Gastrocnemius medialis (tissue), 4 donors: ENCODE results near the gene PIGZ.

Experiments used
- CTCF ChIP-seq, 5 experiments: fragments of 450-650 bp in 3 of 5; fragments of 200-600 bp in 2 of 5; sonication (generic) in 2 of 5; IDR thresholded peaks in 4 of 5; conservative IDR thresholded peaks in 1 of 5; 1 replicate in 4 of 5; 2 replicates in 1 of 5; pipeline ENCODE4 v1.5.1; 2016 to 2019; ENCODE audit warnings: antibody characterized with exemption in 5 of 5, mild to moderate bottlenecking in 3 of 5, moderate library complexity in 3 of 5
- POLR2A ChIP-seq, 2 donors: fragments of 450-650 bp; IDR thresholded peaks; one replicate each; pipeline ENCODE4 v1.6.1; 2017; ENCODE audit warnings: antibody characterized with exemption in 2 of 2, mild to moderate bottlenecking in 2 of 2, moderate library complexity in 2 of 2

- no peak for TF ChIP-seq CTCF (IDR thresholded peaks at IDR 0.05 in 4 of 5, conservative IDR thresholded peaks at IDR 0.05 in 1 of 5)
- TF ChIP-seq POLR2A (IDR thresholded peaks at IDR 0.05) = no peak
Measured at GRCh38 chr3:197010556-197011351, 42.1 kb upstream of the PIGZ start.
